ENCODE measurements around the gene MRPL1. TPM values are rescaled to one million over a fixed set of nuclear protein-coding genes. Genes with fewer than 3 reads are reported as not detected.
A peak's percentile ranks its signal among the peaks of the same experiment; 100 is the strongest.

Gene MRPL1
- total and polyA plus RNA-seq, 2 of the 13 experiments (the other 11 are each of a cell fraction or from before 2014, with no cell fraction given), result 23.3 to 61.5 TPM

DNA sequence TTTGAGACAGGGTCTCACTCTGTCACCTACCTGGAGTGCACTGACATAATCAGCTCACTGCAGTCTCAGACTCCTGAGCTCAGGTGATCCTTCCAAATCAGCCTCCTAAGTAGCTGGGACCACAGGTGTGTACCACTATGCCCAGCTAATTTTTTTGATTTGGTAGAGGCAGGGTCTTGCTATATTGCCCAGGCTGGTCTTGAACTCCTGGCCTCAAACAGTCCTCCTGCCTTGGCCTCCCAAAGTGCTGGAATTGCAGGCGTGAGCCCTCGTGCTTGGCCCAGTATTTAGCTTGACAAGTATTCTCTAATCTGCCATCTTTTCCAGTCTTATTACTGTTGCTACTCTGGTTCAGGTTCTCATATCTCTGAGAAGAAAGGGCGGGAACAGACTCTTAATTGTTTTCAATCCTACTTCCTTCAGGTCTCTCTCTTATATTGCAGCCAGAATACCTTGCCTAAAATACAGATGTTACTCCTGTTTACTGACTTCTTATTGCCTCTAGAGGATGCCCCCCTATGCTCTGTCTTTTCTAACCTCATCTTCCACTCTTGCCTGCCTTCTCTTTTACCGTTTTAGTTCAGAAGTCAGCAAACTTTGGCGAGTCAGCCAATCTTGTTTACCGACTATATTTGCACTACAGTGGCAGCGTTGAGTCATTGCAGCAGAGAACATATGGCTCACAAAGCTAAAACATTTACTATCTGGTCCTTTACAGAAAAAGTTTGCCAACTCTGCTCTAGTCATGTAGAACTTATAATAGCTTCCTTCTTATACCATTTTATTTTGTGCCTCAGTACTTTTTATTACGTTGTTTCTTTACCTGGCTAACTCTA, 19.0 kb downstream of the MRPL1 start:
- Histone ChIP-seq H3K4me3 (replicated peaks in 1 of 3; ENCODE audit: insufficient read depth in 1 of 3, low read depth in 2 of 3, low read length in 3 of 3) (no peak overlapping the region; a peak in 1 of 6 replicates), H2AFZ (ENCODE audit: low read length) (no peak overlapping the region), H4K20me1 (ENCODE audit: insufficient read depth, low read length) (peaks cover 4% of the 10 kb centered on the region), H3K9me3 (ENCODE audit: low read length) (no peaks in the 10 kb centered on the region), H3K27me3 (ENCODE audit: control insufficient read depth in 1 of 2, insufficient read depth in 2 of 2, low read length in 2 of 2) (no peaks in the 10 kb centered on the region), H3K9ac (ENCODE audit: insufficient read depth, low read depth, low read length) (no peak overlapping the region), H3K79me2 (ENCODE audit: insufficient read depth, low read length) (peaks cover 50% of the 10 kb centered on the region), H3K4me2 (ENCODE audit: low read depth, low read length) (peak overlapping the region; percentile 59), H3K36me3 (replicated peaks in 1 of 2; ENCODE audit: control insufficient read depth in 1 of 2, insufficient read depth in 2 of 2, low read length in 2 of 2) (peaks cover 6 to 32% of the 10 kb centered on the region in 2 experiments; a peak in 4 of 5 replicates), H3K27ac (ENCODE audit: extremely low read length, insufficient read depth, low read length) (peak overlapping the region; percentile 47), H3K4me1 (ENCODE audit: insufficient read depth, low read length) (peaks cover 33% of the 10 kb centered on the region)
- peak; percentile 99 for ATAC-seq
- POLR2A ChIA-PET, result interaction anchor here (2.4 kb wide), 1 partner anchor 19 kb away, joined by 12 read pairs; the partner anchor contains the start of gene MRPL1
- DNase-seq (ENCODE audit: low spot score), result peak; percentile 80
- FAIRE-seq, result peak; percentile 93
- intact Hi-C loops (cut with micrococcal nuclease; ENCODE audit: unreplicated experiment), result loop anchor here (5.0 kb wide), 1 partner anchor 64 kb away; the partner anchor contains the start of gene CNOT6L
- no TSS peak for BruUV-seq (replicated peaks)
- CTCF ChIA-PET (ENCODE audit: low intra/inter-chr PET ratio, low total read pairs), result no interaction called here
- in situ Hi-C loops (cut with HindIII; ENCODE audit: extremely low pct_ligation_motif_present, low pct_unique_long_range_greater_than_20kb), result no loop called here
- 27% methylated on average over 8 of the region's 8 CpGs for WGBS (ENCODE audit: low lambda C conversion rate)
- TF ChIP-seq HDAC2 (CRISPR knock-in tag; IDR thresholded peaks at IDR 0.05) (peak; percentile 45; the same call in 1 of the 2 replicates), MAFK (conservative IDR thresholded peaks at IDR 0.05 in 1 of 2, IDR thresholded peaks at IDR 0.05 in 1 of 2; ENCODE audit: low read length in 2 of 2) (peak; percentile 82 to 89), DRAP1 (CRISPR knock-in tag; IDR thresholded peaks at IDR 0.05) (0 out of 2 replicates have a peak, but pooled peaks have one; percentile 24), SOX13 (IDR thresholded peaks at IDR 0.05) (no peak), SOX13 (CRISPR knock-in tag; conservative IDR thresholded peaks at IDR 0.05 in 1 of 2, IDR thresholded peaks at IDR 0.05 in 1 of 2) (peak in 1 of 2 experiments; percentile 31; a peak in 1 of 4 replicates), ZNF644 (CRISPR knock-in tag; IDR thresholded peaks at IDR 0.05; ENCODE audit: low read depth) (0 out of 2 replicates have a peak, but pooled peaks have one; percentile 78), HMG20A (CRISPR knock-in tag; IDR thresholded peaks at IDR 0.05; ENCODE audit: borderline replicate concordance) (peak; percentile 44; the same call in 1 of the 2 replicates), FOXO1 (CRISPR knock-in tag; IDR thresholded peaks at IDR 0.05) (peak; percentile 67; the same call in 1 of the 2 replicates), THRA (CRISPR knock-in tag; IDR thresholded peaks at IDR 0.05; ENCODE audit: borderline replicate concordance) (0 out of 2 replicates have a peak, but pooled peaks have one; percentile 37)
- TF ChIP-seq, protein P1, sequence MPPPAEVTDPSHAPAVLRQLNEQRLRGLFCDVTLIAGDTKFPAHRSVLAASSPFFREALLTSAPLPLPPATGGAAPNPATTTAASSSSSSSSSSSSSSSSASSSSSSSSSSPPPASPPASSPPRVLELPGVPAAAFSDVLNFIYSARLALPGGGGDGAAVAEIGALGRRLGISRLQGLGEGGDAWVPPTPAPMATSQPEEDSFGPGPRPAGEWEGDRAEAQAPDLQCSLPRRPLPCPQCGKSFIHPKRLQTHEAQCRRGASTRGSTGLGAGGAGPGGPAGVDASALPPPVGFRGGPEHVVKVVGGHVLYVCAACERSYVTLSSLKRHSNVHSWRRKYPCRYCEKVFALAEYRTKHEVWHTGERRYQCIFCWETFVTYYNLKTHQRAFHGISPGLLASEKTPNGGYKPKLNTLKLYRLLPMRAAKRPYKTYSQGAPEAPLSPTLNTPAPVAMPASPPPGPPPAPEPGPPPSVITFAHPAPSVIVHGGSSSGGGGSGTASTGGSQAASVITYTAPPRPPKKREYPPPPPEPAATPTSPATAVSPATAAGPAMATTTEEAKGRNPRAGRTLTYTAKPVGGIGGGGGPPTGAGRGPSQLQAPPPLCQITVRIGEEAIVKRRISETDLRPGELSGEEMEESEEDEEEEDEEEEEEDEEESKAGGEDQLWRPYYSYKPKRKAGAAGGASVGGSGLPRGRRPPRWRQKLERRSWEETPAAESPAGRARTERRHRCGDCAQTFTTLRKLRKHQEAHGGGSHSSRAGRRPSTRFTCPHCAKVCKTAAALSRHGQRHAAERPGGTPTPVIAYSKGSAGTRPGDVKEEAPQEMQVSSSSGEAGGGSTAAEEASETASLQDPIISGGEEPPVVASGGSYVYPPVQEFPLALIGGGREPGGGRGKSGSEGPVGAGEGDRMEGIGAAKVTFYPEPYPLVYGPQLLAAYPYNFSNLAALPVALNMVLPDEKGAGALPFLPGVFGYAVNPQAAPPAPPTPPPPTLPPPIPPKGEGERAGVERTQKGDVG (CRISPR knock-in tag; IDR thresholded peaks at IDR 0.05; ENCODE audit: borderline replicate concordance), result no peak
- TF ChIP-seq, protein P2, sequence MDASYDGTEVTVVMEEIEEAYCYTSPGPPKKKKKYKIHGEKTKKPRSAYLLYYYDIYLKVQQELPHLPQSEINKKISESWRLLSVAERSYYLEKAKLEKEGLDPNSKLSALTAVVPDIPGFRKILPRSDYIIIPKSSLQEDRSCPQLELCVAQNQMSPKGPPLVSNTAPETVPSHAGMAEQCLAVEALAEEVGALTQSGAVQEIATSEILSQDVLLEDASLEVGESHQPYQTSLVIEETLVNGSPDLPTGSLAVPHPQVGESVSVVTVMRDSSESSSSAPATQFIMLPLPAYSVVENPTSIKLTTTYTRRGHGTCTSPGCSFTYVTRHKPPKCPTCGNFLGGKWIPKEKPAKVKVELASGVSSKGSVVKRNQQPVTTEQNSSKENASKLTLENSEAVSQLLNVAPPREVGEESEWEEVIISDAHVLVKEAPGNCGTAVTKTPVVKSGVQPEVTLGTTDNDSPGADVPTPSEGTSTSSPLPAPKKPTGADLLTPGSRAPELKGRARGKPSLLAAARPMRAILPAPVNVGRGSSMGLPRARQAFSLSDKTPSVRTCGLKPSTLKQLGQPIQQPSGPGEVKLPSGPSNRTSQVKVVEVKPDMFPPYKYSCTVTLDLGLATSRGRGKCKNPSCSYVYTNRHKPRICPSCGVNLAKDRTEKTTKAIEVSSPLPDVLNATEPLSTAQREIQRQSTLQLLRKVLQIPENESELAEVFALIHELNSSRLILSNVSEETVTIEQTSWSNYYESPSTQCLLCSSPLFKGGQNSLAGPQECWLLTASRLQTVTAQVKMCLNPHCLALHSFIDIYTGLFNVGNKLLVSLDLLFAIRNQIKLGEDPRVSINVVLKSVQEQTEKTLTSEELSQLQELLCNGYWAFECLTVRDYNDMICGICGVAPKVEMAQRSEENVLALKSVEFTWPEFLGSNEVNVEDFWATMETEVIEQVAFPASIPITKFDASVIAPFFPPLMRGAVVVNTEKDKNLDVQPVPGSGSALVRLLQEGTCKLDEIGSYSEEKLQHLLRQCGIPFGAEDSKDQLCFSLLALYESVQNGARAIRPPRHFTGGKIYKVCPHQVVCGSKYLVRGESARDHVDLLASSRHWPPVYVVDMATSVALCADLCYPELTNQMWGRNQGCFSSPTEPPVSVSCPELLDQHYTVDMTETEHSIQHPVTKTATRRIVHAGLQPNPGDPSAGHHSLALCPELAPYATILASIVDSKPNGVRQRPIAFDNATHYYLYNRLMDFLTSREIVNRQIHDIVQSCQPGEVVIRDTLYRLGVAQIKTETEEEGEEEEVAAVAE (CRISPR knock-in tag; IDR thresholded peaks at IDR 0.05; ENCODE audit: borderline replicate concordance), result no peak
